Measurements from ENCODE around the gene RELT.
"Not testable (repeated sequence)": the region's sequence is repeated elsewhere in the genome, so short reads cannot be mapped to it uniquely, and the experiment has no call there.

RELT gene

GRCh38 chr11:73404506-73405145, 28.4 kb downstream of the RELT start:
- DNase-seq, result no peak

- DNase-seq, result no peak
Observed at GRCh38 chr11:73405146-73405510, 28.9 kb downstream of the RELT start.

GRCh38 chr11:73406131-73406530, 29.9 kb downstream of the RELT start:
- DNase-seq, result no peak

- no peak for DNase-seq
Observed at GRCh38 chr11:73406619-73407018, 30.4 kb downstream of the RELT start.

- no peak for DNase-seq
Observed at GRCh38 chr11:73409431-73409830, 33.2 kb downstream of the RELT start.

GRCh38 chr11:73410627-73411026, 34.4 kb downstream of the RELT start:
- DNase-seq, result no peak

GRCh38 chr11:73411031-73411430, 34.8 kb downstream of the RELT start:
- no peak for DNase-seq

- no peak for DNase-seq
Observed at GRCh38 chr11:73412308-73412707, 36.1 kb downstream of the RELT start.

- DNase-seq, result no peak
Observed at GRCh38 chr11:73413256-73413655, 37.1 kb downstream of the RELT start.

GRCh38 chr11:73414977-73415651, 38.9 kb downstream of the RELT start:
- DNase-seq, result peak; percentile 78

- no peak for DNase-seq
Observed at GRCh38 chr11:73415854-73416615, 39.8 kb downstream of the RELT start.

- DNase-seq, result no peak
Observed at GRCh38 chr11:73416786-73417185, 40.6 kb downstream of the RELT start.

GRCh38 chr11:73420136-73420535, 43.9 kb downstream of the RELT start:
- no peak for DNase-seq

GRCh38 chr11:73422886-73423285, 46.7 kb downstream of the RELT start:
- DNase-seq, result no peak

- no peak for DNase-seq
Observed at GRCh38 chr11:73423506-73423905, 47.3 kb downstream of the RELT start.

GRCh38 chr11:73425108-73425507, 48.9 kb downstream of the RELT start:
- DNase-seq, result no peak

GRCh38 chr11:73426219-73426850, 50.1 kb downstream of the RELT start:
- no peak for DNase-seq

- DNase-seq, result no peak
Observed at GRCh38 chr11:73428227-73428626, 52.0 kb downstream of the RELT start.

- no peak for DNase-seq
Observed at GRCh38 chr11:73428699-73429098, 52.5 kb downstream of the RELT start.

- DNase-seq, result no peak
Observed at GRCh38 chr11:73429121-73429750, 53.0 kb downstream of the RELT start.

GRCh38 chr11:73430326-73430725, 54.1 kb downstream of the RELT start:
- DNase-seq, result peak; percentile 80

- DNase-seq, result no peak
Observed at GRCh38 chr11:73431396-73431795, 55.2 kb downstream of the RELT start.

- not testable (repeated sequence) for DNase-seq
Observed at GRCh38 chr11:73436859-73437258, 60.7 kb downstream of the RELT start.

Measured in islet precursor cell (in vitro differentiated cells).